SH-SY5Y (cell line): ENCODE measurements around the gene ACTRT2.

Experiments
- GATA2 ChIP-seq: IDR thresholded peaks from 2 replicates; pipeline ENCODE4 v1.6.1; 2011; ENCODE audit warnings: mild to moderate bottlenecking, low read depth, low read length
- GATA3 ChIP-seq: IDR thresholded peaks from 2 replicates; pipeline ENCODE4 v1.6.1; 2011; ENCODE audit warnings: low read depth, mild to moderate bottlenecking, low read length, moderate library complexity

Gene ACTRT2

DNA sequence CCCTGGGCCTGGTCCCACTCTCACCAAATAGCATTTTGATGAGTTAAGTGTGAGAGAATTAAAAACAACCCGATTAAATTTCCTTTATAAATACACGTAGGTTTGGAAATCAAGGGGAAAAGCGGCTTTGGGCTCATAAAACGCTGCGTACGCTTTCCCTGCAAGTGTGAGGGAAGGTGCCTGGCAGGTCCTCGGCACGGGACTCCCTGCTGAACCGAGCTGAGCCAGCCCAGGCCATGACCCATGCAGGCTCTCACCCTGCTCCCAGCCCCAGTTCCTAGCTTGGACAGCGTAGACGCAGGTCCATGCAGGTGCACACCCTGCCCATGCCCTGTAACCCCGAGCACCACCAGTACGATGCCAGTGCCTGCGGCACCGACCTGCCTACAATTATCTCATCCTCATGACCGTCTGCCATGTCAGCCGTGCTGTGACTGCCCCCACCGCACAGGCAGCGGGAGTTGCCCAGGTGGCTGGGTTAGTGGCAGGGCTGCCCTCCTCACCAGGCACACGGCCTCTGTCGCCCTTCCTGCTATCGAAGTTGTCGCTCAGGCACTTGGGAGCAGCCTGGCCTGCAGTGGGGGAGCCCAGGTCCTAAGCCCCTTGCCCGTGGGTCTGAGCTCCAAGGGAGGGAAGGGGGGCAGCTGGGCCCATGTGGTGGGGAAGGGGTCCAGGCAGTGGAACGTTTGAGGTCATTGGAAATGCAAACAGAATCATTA is 41.0 kb upstream of the ACTRT2 start:
- TF ChIP-seq GATA3, result no peak
- TF ChIP-seq GATA2, result no peak

DNA sequence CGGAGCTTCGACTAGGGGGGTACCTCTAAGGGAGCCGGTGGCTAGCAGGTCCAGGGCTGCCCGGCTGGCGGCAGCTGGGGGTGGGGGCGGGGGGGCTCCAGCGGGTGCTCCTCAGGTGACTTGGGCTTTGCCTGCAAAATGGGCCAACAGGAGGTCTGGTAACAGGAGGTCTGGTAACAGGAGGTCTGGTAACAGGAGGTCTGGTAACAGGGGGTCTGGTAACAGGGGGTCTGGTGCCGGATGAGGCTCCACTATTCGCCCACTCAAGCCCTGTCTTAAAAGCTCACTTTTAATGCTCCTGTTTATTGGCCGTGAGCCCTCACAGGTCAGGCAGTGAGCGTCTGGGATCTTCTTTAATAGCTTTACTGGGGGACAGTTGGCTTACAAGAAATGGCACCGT is 40.4 kb upstream of the ACTRT2 start:
- TF ChIP-seq GATA3 (no peak), GATA2 (no peak)

DNA sequence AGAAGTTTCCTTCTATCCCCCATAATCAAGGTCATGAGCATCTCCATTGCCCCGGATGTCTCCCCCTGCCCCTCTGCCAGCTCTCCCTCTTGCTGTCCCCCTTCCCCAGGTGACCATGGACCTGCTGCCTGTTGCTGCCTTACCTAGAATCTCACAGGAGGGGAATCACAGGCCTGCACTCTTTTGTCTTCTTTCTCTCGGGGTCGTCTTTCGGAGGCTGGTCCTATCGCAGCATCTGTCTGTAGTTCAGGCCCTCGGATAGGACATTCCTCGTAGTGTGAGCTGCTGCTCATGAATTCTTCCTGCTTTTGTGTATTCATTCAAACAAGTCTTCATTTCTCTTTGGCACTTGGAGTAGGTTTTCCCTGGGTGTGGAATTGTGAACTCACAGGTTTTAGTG is 39.9 kb upstream of the ACTRT2 start:
- TF ChIP-seq GATA3, result no peak
- TF ChIP-seq GATA2, result no peak

DNA sequence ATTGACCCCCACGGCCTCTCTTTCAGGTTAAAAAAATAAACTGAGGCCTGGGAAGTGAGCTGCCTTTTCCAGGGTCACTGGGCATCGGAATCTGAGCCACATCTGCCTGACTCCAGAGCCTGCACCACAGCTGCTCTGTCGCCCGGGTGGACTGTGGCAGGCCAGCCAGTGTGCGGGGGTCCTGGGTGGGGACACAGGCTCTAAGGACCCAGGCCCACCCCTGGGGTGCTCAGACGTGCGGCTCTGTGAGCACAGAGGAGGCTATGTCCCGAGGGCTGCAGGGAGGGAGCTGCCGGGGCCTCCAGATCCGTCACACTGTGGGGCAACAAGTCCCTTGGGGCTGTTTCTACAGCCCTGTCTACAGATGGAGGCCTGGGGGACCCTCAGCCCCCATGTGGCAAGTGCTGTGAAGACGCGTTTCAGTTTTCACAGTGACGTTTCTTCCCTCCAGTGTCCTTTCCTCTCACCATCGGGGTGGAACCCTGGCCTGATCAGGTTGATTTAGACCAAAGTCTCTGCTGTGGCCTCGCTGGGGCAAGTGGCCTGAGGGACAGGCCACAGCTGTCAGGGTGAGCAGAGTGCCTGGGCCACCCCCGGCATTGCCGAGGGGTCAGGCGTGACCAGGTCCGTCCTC is 39.2 kb upstream of the ACTRT2 start:
- TF ChIP-seq GATA3, result no peak
- no peak for TF ChIP-seq GATA2

DNA sequence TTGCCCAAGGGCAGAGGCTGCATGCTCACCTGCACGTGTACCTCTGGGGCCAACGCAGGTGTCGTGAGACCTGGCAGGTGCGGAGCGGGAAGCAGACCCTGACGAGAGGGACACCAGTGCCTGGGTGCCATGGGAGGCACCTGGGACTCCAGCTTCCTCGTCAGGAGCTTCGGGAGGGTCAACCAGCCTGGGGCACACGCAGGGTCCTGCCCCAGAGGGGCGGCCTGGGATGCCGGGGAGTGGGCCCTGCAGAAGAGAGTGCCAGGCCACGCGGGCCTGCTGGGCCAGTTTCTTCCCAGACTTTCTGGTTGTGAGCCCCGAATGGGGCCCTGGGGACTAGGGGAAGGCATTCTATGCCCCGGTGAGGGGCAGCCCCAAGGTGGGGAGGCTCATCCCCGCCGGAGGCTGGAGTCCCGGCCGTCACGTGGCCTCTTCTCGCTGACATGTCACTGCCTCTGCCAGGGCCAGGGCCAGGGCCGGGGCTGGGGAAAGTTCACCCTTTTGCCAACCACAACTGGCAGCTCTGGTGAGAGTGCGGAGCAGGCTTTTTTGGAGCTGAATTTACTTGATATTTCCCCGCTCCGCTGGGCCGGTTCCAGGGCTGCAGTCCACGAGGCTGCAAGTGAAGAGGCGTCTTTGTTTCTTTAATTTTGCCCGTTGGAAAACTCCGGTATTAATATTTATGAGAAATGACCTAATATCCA is 38.5 kb upstream of the ACTRT2 start:
- TF ChIP-seq GATA3, result no peak
- no peak for TF ChIP-seq GATA2

DNA sequence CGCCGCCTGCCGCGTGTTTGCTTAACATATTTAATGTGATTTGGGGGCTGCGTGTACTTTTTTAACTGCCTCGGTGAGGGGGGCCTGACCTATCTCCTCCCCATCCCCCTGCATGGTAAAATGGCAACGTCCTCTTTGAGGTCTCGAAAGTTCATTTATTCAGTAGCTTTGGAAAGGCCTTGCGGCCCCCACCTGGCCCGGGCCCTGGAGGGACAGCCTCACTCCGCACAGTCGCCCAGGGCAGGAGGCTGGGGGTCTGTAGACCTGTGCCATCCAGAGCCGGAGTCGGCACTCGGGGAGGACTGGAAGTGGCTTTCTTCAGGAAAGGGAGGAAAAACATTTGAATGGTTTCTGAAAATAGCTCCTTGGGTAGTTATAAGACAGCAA is 38.0 kb upstream of the ACTRT2 start:
- no peak for TF ChIP-seq GATA2
- no peak for TF ChIP-seq GATA3

DNA sequence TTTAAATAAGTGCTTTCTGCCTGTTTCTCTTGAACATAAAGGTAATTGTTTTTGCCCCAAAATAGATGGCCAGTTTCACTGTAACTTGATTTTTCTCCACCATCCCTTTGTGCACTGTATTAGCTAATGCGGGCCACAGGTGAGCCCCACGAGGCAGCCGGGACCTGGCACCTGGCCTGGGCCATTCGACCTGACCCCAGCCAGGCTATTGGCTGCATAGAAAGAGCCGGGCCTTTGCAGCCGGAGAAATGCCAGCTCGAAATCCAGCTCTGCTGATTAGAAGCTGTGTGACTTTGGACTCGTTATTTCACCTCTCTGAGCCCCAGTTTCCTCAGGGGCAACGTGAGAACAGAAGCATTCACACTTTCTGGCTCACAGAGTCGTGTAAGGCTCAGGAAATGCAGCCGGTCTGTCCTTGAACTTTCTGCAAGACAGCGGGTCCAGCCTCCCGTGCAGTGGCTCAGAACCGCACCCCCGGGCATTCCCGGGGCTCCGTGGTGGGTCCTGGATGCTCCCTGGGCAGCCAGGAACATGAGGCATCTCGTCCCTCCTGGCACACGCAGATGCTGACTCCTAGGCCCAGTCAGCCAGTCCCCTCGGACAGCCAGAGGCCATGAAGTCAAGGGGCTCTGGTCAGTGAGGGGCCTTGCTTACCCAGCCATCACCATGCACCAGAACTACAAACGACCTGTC is 37.4 kb upstream of the ACTRT2 start:
- TF ChIP-seq GATA3 (no peak), GATA2 (no peak)

DNA sequence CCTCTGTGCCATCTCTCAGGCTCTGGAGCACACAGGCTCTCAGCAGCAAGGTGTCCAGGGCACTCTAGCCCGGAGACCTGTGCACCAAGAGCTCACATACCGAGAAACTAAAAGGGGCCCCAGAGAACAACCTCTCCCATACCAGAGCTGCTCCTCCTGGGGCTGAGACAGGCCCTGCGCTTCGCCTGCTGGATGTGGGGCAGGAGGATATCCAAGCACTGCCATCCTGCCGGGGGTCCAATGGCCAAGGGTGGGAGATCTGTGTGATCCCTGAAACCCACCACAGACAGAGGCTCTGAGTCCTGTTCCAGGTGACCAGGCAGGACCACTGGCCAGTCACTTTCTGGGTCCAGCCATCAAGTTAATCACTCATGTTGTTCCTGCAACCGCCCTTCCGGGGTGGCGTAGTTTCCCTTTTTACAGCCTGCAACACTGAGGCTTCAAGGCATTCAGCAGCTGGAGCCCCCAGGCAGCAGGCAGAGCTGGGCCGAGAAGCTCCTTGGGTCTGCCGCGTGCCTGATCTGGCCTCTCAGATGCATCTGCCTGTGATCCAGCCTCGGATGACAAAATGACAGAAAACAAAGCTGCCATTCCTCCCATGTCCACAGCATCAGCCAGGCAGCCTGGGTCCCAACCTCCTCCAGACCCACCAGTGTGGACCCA is 36.7 kb upstream of the ACTRT2 start:
- TF ChIP-seq GATA2 (no peak), GATA3 (no peak)

DNA sequence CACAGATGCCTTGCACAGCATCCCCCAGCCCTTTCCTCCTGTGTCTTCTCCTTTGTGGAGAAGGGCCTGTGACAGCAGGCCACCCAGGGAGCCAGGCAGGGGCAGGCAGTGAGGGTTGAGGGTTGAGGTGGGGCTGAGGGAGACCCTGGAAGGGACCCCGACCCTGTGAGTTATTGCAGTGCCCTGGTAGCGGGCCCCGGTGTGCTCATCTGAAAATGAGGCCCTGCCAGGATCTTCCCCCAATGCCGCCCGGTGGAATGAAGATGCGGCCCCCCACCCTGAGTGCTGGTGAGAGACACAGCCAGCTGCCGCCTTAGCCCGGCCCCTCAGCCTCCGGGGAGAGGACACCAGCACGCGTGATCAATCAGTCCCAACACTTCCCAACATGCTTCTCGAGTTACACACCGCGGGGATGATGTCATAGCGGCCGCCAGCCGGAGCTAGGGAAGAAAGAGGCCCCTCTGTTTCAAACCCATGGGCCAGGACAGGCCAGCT is 36.2 kb upstream of the ACTRT2 start:
- TF ChIP-seq GATA3, result no peak
- no peak for TF ChIP-seq GATA2

DNA sequence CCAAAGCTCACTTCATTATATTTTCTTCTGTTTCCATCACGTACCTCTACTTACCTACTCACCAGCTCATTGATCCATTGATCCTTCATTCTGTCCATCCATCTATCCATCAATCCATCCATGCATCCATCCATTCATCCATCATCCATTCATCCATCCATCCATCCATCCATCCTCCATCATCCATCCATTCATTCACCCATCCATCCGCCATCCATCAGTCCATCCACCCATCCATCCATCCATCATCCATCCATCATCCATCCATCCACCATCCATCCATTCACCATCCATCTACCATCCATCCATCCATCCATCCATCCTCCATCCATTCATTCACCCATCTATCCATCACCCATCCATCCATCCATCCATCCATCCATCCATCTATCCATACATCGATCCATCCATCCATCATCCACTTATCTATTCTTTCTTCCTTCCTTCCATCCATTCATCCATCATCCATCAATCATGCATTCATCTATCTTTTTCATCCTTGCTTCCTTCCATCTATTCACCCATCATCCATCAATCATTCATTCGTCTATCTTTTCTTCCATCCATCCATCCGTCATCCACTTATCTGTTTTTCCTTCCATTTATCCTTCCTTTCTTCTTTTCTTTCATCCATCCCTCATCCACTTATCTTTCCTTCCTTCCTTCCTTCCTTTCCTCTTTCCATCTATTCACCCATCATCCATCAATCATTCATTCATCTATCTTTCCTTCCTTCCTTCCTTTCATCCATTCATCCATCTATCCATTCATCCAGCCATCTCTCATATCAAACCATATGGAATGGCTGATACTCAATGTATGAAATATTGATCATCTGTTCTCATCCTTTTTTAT is 35.3 kb upstream of the ACTRT2 start:
- no peak for TF ChIP-seq GATA3
- no peak for TF ChIP-seq GATA2

DNA sequence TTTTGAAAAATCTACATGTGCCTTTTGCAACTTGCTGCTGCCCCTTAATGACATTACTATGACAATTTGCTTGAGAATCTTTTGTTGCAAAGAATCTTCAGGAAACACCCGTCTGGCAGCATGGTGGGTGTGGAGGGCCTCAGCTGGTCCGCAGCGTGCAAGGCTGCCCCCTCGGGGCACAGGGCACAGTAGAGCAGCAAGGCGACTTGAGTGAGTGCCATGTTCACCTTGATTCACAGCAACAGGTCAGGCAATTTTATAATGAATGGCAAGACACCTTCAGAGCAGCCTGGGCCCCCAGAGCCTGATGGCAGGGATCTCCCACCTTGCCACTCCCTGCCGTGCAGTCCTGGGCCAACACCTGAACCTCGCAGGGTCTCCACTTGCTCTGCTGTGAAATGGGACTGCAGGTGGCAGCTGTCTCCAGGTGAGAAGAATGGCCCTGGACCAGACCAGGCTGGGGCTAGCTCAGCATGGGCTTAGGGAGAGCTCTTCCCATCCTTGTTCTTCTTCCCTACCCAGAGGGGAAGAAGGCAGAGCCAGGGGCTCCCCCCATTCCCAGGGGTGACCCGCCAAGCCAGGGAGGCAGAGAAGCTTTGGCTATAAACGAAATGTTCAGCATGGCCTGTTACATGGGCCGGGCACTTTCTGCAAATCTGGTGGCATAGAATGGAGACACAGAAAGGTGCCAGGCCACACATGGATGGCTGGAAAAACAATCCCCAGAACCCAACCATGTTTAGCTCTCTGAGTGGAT is 34.5 kb upstream of the ACTRT2 start:
- TF ChIP-seq GATA2 (no peak), GATA3 (no peak)

DNA sequence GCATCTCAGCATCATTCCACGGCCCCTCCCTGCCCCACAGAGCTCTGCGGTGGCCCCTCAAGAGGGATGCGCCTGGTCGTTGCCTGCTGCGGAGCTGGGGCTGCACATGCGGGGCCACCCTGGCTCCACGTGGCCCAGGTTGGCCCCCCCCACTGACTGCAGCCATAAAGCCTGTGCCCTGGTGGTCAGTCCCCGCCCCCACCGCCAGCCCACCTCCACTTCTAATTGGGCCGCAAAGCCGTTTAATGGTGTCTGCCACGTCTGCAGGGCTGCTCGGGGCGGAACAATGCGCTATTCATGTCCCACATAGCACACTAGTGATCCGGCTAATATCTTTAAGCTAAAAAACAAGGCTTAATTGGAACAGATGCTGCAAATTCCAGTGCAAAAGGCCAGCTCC is 33.5 kb upstream of the ACTRT2 start:
- TF ChIP-seq GATA3 (no peak), GATA2 (no peak)
